ENCODE measurements around the gene SNX24.
"Not testable (repeated sequence)": the region's sequence is repeated elsewhere in the genome, so short reads cannot be mapped to it uniquely, and the experiment has no call there.

The SNX24 gene

GRCh38 chr5:122965111-122965510, 119.7 kb downstream of the SNX24 start:
- DNase-seq (ENCODE audit: low read depth in 2 of 2) = no peak

- DNase-seq (ENCODE audit: low read depth in 2 of 2) = no peak
These were observed 121.7 kb downstream of the SNX24 start for GRCh38 chr5:122967085-122967484.

- no peak for DNase-seq (ENCODE audit: low read depth in 2 of 2)
These were observed 122.2 kb downstream of the SNX24 start for GRCh38 chr5:122967625-122968024.

GRCh38 chr5:122968056-122968455, 122.6 kb downstream of the SNX24 start:
- not testable (repeated sequence) for DNase-seq (ENCODE audit: low read depth in 2 of 2)

- DNase-seq (ENCODE audit: low read depth in 2 of 2) = no peak
These were observed 125.9 kb downstream of the SNX24 start for GRCh38 chr5:122971333-122971732.

- no peak for DNase-seq (ENCODE audit: low read depth in 2 of 2)
These were observed 127.5 kb downstream of the SNX24 start for GRCh38 chr5:122972877-122973276.

GRCh38 chr5:122973759-122974158, 128.3 kb downstream of the SNX24 start:
- not testable (repeated sequence) for DNase-seq (ENCODE audit: low read depth in 2 of 2)

GRCh38 chr5:122974251-122974650, 128.8 kb downstream of the SNX24 start:
- DNase-seq (ENCODE audit: low read depth in 2 of 2) = not testable (repeated sequence)

- DNase-seq (ENCODE audit: low read depth in 2 of 2) = no peak
These were observed 131.9 kb downstream of the SNX24 start for GRCh38 chr5:122977319-122977718.

GRCh38 chr5:122978068-122978467, 132.7 kb downstream of the SNX24 start:
- DNase-seq (ENCODE audit: low read depth in 2 of 2) = no peak

GRCh38 chr5:122978644-122979297, 133.4 kb downstream of the SNX24 start:
- DNase-seq (ENCODE audit: low read depth in 2 of 2) = no peak

- no peak for DNase-seq (ENCODE audit: low read depth in 2 of 2)
These were observed 136.4 kb downstream of the SNX24 start for GRCh38 chr5:122981846-122982245.

- DNase-seq (ENCODE audit: low read depth in 2 of 2) = no peak
These were observed 137.0 kb downstream of the SNX24 start for GRCh38 chr5:122982376-122982775.

- no peak for DNase-seq (ENCODE audit: low read depth in 2 of 2)
These were observed 139.0 kb downstream of the SNX24 start for GRCh38 chr5:122984425-122984824.

- DNase-seq (ENCODE audit: low read depth in 2 of 2) = no peak
These were observed 139.7 kb downstream of the SNX24 start for GRCh38 chr5:122985006-122985700.

GRCh38 chr5:122985954-122986721, 140.7 kb downstream of the SNX24 start:
- no peak for DNase-seq (ENCODE audit: low read depth in 2 of 2)

- no peak for DNase-seq (ENCODE audit: low read depth in 2 of 2)
These were observed 150.7 kb downstream of the SNX24 start for GRCh38 chr5:122996091-122996490.

- DNase-seq (ENCODE audit: low read depth in 2 of 2) = no peak
These were observed 151.9 kb downstream of the SNX24 start for GRCh38 chr5:122997294-122997693.

- DNase-seq (ENCODE audit: low read depth in 2 of 2) = no peak
These were observed 154.6 kb downstream of the SNX24 start for GRCh38 chr5:122999947-123000563.

- no peak for DNase-seq (ENCODE audit: low read depth in 2 of 2)
These were observed 155.3 kb downstream of the SNX24 start for GRCh38 chr5:123000731-123001130.

GRCh38 chr5:123001808-123002207, 156.4 kb downstream of the SNX24 start:
- DNase-seq (ENCODE audit: low read depth in 2 of 2) = no peak

GRCh38 chr5:123007182-123007581, 161.8 kb downstream of the SNX24 start:
- no peak for DNase-seq (ENCODE audit: low read depth in 2 of 2)
